GM21576 (cell line): ENCODE results near the gene HAAO.

Source experiments
- ATAC-seq: cut with Tn5 transposase; IDR thresholded peaks from one replicate; pipeline ENCODE4 v1.9.1; 2021; ENCODE audit warnings: mild to moderate bottlenecking, moderate library complexity; ENCODE audit not compliant: unreplicated experiment

The HAAO gene

GRCh38 chr2:42769583-42770287, 22.6 kb downstream of the HAAO start:
- no peak for ATAC-seq

GRCh38 chr2:42768706-42769256, 23.6 kb downstream of the HAAO start:
- ATAC-seq: no peak

DNA sequence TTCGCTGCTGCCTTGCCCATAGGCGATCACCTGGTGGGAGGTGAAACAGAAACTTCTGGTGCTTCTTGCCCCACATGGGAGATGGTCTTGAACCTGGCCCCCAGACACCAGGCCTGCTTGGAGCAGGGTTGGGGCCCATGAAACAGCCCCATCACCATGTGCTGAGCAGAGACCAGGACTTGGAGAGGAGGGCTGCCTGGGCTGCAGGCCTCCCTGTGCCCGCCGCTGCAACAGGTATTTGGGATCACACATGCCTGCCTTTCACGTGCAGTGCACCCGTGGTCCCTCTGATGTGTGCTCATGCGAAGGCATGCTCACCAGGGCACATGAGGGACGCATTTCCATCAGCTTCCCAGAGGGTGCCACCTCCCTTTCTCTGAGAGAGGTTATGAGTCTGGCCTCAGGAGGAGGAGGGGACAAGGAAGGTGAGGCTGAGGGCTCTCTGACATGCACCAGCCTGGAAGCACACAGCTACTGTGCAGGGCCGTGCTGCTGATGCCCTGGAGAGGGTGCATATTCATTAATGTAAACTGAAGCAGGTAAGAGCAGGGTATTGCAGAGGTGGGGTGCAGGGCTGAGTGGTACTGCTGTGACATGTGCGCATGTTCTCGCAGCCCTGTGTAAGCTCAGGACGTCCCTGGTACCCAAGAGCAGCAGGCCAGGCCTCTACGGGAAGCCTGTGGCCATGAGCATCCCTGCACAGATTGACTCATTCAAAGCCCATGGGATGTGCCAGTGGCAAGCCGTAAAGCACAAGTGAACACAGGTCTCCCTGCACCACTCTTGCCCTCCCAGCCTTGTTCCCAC, 24.3 kb downstream of the HAAO start:
- ATAC-seq: no peak

DNA sequence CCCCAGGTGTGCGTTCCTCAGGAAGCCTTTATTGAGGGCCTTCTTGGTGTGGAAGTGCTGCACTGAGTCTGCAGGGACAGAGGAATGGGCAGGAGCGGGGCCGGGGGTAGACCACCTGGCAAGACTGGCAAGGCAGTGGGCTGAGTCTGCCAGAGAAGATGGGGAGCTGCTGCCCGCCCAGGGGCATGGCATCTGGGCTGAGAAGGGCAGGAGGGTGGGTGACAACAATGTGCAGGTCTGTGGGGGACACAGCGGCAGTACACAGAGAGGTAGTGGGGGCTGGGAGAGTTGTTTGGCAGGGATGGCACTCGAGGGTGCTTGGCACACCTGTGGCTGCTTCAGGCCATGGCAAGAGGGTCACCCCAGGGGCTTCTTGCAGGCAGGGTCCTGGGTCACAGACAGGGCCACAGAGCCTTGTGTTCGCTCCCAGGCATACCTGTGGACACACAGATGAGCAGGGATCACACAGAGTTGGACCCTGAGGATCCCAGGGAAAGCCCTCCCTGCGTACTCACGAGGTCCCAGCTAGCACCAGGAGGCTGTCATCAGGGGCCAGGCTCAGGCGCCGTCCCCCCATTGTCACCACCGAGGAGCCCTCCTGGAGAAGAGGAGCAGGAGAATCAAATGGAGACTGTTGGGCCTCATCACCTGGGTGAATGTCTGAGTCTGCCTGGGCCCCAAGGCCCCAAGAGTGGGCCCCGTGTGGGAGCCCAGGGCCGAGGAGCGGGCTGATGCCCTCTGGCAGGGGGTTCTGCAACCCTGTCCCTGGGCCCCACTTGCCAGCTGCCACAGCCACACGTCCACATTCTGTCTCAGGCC, 25.1 kb downstream of the HAAO start:
- ATAC-seq: no peak

DNA sequence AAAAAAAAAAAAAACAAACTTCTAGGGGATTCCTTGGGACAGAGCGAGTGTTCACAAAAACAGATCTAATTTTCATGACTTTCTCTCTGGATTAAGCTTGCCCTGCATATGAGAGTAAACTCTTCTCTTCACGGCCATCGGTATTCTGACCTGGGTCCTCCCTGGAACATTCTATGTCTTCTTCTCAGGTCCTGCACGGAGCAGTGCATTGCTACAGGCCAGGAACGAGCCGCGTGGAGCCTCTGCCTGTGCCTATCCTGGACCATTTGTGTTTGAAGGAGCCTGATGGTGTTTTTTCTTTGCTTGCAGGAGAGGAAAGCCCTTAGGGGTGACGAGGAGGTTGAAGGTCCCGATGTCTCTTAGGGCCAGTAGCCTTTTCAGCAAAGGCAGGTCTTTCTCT, 26.7 kb downstream of the HAAO start:
- no peak for ATAC-seq

DNA sequence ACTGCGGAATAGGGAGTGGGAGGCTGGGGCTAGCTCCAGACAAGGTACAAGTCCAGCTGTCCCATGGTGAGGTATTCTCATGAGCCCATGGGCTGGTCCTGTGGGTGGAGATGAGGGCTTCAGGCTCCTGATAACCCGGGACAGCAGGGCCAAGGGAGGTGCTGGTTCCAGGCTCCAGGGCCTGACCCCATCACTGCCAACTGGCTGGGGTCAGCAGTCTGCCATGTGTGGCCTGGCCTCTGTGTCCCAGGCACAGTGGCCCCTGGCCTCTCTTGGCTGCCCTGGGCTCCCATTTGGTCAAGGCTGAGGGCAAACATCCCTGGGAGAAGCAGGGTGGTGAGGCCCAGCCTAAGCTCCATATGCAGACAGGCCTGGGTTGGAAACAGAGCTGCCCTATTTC, 27.5 kb downstream of the HAAO start:
- no peak for ATAC-seq

DNA sequence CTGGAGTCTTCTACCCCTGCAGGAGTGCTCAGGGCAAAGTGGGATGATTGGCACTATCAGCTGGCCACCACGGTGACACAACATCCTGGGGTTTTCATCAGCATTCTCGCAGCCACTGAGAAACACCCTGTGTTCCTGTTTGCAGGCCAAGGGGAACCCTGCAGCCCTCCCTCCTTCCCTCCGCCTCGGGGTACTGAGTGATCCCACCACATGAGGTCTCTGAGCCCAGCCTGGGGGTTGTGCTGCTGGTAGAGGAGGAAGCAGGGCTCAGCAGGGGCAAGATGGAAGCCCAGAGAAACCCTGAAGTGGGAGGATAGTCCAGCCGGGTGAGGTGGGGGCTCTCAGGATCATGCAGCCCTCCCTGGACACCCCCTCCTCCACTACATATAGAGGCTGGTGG, 28.3 kb downstream of the HAAO start, which contains the start of gene OXER1:
Gene OXER1 (minus strand): TSS at position 40 of the 400 bp plus-strand sequence. CDS start 73 bp downstream, outside the sequence.
- no peak for ATAC-seq

DNA sequence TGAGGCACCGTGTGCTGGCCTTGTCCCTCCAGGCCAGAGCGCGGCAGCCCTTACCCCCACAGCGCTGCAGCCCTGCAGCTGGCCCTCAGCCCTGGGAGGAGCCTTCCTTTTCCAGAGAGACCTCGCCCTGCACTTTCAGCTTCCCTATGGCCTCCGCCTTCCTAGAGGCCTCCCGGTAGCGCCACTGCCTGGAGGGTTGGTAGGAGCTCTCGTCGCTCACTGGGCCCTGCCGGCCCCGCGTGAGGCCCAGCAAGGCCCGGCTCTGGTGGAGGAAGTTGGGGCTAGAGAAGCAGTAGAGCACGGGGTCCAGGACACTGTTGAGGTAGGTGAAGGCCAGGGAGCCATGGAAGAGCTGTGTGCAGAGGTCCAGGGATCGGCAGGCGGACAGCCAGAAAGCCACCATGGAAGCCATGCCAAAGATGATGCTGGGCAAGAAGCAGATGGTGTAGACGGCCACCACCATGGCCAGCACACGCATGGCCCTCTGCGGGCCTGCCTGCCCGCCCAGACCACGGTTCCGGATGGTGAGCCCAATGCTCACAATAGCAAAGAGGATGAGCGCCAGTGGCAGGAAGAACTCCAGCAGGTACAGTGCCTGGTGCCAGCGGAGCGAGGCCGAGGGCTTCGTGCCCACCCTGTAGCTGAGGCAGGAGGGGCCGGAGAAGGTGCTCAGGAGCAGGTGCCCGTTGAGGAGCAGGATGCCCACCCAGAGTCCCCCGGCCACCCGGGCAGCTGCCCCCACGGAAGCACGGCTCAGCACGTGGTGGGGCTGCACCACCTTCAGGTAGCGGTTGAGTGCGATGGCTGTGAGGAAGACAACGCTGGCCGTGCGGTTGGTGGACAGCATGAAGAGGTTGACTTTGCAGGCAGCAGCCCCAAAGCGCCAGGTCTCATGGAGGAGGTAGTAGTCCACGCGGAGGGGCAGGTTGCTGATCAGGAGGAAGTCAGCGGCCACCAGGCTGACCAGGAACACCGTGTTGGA, 29.3 kb downstream of the HAAO start:
- no peak for ATAC-seq

DNA sequence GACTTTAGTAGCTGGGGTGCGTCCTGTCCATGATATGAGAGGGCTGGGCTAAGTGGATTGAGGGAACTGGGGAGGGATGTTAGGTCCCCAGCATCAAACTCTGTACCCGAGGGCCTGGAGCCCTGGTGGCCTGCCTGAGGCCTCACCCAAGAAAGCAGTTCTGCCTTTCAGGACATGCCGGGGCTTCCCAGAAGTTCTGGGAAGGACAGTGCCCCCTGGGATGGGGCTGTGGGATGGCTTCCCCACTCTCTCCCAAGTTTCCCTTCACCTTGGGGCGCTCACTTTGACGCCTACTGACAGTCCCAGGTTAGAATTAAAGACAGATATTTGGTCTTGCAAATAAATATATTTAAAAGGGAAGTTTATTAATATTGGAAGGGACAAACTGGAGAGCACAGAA, 30.2 kb downstream of the HAAO start:
- ATAC-seq: no peak

DNA sequence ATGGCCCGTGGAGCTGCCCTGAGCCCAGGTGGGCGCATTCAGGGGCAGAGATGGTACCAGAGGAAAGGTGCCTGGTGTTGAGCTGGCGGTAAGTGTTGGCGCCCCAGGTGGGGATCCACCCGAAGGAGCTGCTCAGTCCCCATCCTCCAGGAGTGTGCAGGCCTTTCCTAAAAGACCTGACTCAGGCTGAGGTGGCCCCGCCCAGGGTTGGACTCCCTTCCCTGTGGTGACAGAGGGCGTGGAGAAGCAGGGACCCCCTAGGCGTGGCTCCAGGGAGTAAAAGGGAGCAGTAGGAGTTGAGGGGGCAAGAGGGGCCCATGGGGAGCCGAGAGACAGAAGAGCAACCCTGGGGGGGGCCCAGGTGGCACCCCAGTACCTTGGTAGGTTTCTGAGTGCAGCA, 30.8 kb downstream of the HAAO start:
- no peak for ATAC-seq

- ATAC-seq: no peak
Observed at GRCh38 chr2:42758751-42759150, 33.6 kb downstream of the HAAO start.

- no peak for ATAC-seq
Observed at GRCh38 chr2:42757981-42758740, 34.2 kb downstream of the HAAO start.

- no peak for ATAC-seq
Observed at GRCh38 chr2:42756966-42757513, 35.3 kb downstream of the HAAO start.

DNA sequence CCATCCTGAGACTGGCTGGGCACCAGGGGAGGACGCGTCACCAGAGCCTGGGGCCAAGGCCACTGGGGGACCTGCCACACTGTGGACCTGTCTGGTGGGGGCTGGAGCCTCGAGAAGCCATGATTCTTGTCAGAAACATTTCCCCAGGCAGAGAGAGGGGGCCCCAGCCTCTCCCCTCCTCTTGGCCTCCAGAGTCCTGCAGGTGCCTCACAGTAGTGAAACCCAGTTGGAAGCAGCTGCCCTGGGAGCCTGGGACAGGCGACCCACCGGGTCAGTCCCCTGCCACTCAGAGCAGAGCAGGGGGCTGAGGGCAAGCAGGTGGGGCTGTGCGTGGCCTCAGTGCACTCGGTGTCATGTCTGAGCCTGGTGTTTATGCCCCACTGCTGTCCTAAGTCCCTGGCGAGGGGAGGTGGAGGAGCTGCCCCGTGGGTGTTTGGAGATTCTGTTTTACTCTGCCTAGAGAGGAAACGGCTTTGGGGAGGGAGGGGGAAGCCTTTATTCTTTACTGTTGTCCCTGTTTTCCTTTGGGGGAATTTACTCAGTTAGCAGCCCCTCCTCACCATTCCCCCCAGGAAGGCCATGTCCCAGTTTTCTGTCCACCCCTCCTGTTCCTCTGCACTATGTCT, 36.1 kb downstream of the HAAO start:
- no peak for ATAC-seq

DNA sequence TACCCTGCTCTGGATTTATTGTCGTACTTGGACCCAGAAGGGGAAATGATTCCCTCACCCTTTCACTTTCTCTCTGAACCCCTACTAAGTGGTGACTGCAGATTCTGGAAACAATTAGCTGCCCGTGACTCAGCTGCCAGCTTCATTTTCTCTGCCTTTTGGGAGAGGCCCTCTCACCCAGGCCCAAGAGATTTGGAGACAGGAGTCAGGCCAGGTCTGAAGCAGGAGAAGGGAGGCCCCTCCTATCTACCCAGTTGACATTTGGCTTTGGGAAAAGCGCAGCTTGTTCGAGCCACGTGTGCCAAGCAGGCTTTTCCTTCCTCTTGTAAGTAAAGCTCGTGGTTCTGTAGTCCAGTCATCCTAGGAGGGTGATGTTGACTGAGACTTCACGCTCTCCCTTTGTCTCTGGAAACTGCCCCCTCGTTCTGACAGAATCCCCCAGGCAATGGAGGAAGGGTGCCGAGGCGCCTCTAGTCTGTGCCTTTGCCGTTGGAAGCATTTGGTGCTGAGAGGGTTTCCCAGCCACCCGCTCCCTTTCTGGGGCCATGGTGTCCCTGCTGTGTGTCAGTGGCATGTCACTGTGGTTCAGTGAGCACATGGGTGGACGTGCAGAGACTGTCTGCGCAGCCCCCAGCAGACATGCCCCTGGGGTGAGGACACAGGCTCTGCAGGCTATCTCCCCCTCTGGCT, 37.0 kb downstream of the HAAO start:
- no peak for ATAC-seq

- ATAC-seq: no peak
Observed at GRCh38 chr2:42754776-42755140, 37.6 kb downstream of the HAAO start.

GRCh38 chr2:42754021-42754775, 38.2 kb downstream of the HAAO start:
- ATAC-seq: peak; percentile 65
